GM18861 (cell line): ENCODE results near the gene PPP2R3A.

Experiments
- ATAC-seq: cut with Tn5 transposase; IDR thresholded peaks from one replicate; pipeline ENCODE4 v1.9.1; 2021; ENCODE audit not compliant: unreplicated experiment

PPP2R3A gene

DNA sequence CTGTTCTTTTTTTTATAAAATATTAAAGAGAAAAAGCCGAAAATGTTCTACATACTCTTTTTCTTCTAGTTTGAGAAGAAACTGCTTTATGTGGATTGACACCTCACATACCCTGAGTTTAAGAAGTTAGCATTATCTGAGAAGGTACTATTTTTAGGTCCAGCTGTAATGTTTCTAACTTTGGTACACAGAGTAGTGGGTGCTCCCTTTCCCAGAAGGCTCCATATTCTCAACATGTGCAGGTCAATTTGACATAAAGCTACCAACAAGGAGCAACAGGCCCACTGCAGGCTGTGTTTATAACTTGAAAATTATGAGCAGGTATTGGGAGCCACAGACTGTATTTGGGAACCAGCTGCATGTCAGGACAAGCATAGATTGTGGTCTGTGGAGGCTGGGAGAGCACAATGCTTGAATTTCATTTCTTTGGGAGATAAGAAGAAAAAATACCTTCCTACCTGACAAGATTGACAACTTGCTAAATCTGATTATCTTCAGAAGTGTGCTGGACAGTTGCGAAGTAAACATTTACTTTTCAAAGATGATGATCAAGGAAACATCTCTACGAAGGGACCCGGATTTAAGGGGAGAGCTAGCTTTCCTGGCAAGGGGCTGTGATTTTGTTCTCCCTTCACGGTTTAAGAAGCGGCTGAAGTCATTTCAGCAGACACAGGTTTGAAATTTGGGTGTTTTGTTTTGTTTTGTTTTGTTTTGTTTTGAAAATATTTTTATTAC lies 57.2 kb downstream of the PPP2R3A start:
- no peak for ATAC-seq

DNA sequence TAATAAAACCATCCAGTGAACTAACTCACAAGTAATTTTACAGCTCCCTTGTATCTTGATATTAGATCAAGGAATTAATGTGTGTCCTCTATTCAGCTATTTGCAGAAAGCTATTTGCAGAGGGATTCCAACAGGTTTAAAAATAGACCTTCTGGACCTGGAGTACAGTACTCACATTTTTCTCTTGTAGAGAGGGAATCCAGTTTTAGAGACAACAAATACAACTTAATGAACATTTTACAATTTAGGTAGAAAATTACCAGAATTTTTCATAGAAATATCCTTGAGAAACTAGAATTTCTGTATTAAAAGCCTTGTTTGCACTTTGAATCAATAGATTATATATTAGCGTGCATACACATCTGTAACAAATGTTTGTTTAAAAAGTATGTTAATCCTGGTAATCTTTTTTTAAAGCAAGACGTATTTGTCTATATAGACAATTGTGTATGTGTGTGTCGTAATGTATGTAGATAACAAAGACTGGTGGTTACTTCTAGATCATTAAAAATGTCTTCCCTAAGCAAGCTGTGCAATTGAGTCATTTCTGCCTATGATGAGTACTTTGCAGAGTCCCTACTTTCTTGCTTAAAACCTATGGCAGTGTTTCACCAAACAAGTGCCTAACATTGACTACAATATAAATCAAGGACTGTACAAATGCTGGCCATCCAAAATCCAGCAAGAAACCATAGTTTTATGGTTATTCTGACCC lies 57.9 kb downstream of the PPP2R3A start:
- ATAC-seq: no peak

DNA sequence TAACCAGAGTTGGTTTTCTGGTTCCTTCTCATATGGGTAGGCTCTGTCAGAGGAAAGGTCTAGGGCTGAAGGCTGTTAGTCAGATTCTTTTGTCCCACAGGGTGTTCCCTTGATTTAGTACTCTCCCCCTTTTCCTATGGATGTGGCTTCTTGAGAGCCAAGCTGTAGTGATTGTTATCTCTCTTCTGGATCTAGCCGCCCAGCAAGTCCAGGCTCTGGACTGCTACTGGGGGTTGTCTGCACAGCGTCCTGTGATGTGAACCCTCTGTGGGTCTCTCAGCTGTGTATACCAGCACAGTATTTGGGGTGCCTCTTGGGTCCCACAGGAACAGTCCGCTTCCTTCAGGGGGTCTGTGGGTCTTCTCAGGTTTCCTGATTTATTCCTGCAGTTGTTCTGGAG lies 70.8 kb downstream of the PPP2R3A start:
- no peak for ATAC-seq

DNA sequence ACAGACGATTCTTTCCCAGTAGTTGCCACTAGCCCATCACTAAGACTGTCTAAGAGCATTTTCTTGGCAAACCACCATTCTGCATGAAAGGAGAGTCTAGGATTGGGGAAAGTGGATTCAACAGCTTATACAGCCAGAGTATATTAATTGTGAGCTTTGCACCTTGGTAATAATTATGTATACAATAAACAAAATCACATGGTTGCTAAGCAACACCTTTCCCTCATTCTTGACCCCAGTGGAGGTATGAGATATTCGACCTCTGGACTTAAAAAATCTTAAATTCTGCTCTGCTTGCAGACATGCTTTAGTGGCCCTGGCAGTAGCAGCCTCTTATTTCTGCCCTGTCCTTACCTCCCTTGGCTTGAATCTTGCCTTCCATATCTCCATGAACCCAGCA lies 73.1 kb downstream of the PPP2R3A start:
- no peak for ATAC-seq

DNA sequence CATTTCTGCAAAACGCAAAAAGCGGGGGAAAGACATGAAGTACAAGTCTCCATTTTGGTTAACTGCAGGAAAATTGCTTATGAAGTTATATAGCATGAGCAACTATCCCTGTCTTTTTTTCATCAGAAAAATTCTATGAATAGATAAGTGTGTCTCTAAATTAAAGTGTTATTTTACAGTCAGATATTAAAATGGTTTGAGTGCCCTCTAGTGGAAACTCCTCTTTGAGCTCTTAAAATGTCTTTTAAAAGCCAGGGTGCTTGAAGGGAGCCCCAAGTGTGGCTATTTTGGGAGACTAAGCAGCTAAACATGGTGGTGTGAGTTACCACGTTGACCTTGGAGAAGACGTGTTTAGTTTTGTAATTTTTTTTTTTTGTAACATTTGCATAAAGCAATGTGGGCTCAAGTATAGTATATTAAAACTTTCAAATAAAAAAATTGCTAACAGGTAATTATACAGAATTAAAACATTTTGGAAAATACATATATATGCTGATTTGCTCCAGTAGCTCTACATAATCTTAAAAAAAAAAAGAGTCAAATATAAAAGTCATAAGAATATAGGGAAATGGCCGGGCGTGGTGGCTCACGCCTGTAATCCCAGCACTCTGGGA lies 77.2 kb downstream of the PPP2R3A start:
- no peak for ATAC-seq

DNA sequence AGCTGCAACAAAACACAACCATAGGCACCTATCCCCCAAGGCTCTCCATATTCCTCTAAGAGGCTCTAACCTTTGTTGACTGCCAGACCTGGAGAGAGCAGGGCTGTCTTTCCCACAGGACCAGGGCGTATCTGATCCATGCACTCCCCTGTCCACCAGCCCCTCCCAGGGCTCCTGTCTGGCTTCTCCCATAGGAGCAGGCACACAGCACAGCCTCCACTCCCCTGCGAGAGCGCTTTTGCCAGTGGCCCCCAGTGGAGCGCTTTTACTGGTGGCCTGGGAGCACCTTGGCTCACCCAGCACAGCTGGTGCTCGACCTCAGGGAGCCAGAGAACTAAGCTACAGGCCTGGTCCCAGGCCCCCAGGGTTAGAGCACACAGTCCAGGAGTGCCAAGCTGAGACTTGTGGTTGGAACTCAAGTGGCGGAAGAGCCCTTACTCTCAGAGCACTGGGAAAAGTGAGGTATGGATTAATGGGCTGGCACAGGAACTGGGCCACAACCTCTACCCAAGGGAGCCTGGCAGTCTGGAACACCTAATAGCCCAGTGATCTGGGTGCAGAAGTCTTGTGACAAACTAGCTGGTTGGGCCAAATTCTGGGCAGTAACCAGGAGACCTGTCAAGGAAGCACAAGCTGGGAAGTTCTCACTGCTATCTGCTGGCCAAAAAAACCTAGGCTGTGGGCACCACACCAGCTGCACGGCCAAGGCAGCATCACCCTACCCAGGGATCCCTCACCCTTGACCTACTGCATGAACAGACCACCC lies 79.6 kb downstream of the PPP2R3A start:
- no peak for ATAC-seq

DNA sequence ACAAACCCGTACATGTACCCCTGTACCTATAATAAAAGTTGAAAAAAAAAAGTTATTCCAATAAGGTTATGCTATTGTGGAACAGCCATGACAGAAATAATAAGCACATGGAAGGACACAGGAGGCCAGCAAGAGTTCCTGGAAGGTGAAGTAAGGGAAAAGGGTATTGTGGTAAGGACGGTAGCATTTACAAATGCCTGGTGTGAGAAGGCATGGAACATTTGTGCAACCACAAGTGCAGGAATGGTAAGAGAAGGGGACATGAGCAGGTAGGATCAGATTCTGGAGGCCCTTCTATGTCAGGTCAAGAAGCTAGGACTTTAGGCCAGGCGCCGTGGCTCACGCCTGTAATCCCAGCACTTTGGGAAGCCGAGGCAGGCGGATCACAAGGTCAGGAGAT lies 82.5 kb downstream of the PPP2R3A start:
- ATAC-seq: no peak

DNA sequence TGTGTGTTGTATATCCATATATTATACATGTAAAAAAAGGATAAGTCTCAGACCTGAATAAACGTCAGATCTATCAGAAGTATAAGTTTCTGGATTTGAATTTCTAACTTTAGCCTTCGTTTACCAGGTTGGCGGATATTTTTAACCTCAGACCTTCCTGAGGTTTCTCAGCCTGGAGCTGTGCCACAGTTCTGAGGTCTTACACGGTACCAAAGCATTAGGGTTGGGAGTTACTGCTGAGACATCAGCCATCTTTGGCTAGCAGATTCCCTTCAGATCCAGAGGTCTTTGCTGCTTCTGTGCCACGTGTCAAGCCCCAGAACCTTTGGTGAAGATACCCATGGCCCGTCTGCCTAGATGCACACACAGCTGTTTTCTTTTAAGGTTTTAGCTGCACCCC lies 84.7 kb downstream of the PPP2R3A start:
- ATAC-seq: no peak

DNA sequence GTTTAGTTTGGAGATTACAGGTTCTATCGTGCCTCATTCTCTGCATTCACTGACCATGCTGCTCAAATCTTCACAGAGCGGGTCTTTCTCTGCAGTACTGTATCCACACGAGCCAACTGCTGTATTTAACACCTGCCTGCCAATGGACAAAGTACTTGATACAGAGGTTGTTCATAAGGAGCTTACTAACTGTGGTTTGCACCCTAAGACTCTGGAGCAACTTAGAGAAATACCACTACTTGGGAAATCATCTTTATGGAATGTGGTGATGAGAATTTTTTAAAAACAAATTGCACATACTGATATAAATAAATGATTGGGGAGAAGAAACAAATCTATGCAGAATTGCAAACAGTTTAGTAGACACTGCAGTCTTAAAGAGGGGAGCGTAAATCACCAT lies 90.0 kb downstream of the PPP2R3A start:
- no peak for ATAC-seq

DNA sequence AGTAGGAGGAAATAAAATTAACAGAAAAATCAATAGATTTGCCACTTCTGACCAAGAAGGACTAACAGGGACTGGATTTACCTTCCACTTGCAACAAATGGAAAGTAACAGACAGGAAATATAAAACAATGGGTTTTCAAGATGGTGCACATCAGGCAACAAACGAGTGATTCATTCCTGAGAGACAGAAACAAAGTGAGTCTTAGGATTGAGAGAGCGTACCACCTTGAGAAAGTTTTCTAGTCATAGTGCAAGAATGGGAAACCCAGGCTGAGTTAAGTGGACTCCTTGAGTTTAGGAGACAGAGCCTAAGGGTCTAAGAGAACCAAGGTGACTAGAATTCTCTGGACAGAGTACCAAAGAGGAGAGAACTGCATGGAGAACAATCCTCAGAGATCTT lies 101.7 kb downstream of the PPP2R3A start:
- no peak for ATAC-seq

DNA sequence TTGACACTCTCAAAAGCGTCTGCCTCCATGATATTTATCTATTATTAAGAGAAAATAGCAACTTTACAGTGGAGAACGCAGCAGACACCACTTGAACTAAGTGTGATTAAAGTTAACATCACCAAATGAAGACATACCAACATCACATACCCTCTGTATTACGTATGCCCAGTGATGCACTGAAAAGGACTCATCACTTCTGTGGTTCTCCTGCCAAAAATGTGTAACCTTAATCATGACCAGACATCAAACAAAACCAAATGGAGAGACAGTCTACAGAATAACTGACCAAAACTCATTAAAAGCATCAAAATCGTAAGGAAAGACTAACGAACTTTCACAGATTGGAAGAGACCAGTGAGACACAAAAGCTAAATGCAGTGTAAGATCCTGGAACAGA lies 103.2 kb downstream of the PPP2R3A start:
- ATAC-seq: no peak

DNA sequence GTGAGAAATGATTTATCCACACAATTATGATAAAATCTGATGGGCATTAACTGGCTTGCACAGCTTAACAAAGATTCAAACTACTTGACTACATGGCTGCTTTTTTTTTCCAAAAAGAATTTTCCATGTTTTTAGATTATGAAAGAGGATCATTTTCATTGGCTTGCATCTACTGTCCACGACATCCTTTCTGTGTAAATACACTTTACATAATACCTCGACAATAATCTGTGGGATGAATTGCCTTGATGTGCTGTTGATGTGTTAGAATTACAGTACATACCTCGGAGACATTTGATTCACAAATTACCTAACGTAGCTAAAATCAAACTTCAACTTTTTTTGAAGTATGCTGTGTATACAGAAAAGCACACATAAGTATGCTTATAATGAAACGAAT lies 104.4 kb downstream of the PPP2R3A start:
- ATAC-seq: no peak

DNA sequence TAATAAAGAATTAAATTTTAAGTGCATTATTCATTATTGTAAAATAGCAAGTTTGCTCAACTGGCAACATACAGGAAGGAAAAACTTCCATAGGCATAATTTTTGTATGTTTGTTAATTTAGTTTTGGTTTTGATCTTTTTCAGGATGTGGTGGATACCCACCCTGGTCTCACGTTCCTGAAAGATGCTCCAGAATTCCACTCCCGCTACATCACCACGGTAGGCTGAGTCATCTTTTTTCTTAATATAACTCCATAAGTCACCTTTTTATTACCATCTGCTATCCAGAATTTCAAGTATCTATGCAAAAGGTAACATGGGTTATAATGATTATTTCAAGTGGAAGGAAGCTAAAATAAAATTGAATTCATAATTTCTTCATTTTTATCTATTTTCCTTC lies 104.8 kb downstream of the PPP2R3A start:
- ATAC-seq: no peak

DNA sequence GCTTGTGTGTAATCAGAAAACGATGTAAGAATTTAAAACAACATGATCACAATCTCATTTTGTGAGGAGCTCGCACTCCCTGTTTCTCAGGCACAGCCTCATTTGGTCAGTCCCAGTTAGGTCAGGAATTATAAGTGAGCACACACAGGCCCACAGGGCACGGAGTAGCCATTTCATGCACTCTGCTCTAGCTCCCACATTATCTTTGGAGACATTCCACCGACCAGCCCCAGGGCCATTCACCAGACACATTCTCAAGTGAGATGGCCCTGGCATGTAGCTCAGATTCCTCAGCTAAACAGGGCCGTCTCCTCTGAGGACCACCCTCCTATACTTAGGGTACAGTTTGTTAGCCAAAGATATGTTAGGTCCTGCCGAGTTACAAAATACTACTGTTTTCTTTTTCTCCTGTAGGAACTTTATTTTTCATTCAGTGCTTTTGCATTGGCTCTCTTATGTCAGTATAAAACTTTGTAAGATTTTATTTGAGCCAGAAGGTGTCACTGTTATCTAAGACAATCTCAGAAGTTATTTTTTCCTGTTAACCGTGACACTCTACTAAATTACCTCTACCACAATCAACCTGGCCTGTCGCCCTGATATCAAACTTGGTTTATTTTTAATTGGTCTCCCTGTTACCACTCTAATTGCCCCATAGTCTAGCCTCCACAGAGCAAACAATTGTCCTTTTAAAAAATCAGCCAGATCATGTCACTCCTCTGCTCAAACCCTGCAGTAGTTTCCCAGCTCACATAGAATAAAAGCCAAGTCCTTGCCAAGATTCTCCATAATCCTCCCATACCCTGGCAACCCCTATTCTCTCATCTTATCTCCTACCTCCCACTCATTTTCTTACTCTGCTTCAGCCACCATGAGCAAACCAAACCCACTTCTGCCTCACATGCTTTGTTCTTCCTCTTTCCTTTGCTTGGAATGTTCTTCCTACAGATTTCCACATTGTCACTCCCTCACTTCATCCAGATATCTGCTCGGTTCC lies 105.7 kb downstream of the PPP2R3A start:
- no peak for ATAC-seq

DNA sequence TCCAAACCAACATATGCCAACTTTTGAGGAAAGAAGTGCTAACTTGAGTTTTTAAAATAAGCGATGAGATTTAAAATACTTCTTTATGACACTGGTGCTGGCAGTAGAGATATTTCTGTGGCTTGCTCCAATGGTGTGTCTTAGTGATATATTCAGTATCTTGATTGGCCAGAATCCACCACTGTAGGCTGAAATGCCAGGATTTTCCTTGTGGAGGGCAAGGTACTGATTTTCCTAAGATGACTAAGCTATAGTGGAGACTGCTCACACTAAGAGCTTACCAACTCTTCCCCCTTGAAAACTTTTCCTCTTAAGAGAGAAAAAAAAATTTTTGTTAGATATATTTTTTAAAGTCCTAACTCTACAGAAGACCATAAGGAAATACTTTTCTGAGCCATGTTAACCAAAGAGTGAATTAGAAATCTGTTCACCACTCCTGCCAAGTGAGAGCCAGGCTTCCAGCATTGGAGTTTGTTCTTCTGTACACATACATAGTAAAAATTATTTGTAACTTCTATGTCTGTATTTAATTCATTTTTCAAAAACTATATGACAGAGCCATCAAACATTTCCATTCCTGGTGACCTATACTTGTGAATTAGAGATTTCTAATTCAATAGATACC lies 109.1 kb downstream of the PPP2R3A start:
- ATAC-seq: no peak

DNA sequence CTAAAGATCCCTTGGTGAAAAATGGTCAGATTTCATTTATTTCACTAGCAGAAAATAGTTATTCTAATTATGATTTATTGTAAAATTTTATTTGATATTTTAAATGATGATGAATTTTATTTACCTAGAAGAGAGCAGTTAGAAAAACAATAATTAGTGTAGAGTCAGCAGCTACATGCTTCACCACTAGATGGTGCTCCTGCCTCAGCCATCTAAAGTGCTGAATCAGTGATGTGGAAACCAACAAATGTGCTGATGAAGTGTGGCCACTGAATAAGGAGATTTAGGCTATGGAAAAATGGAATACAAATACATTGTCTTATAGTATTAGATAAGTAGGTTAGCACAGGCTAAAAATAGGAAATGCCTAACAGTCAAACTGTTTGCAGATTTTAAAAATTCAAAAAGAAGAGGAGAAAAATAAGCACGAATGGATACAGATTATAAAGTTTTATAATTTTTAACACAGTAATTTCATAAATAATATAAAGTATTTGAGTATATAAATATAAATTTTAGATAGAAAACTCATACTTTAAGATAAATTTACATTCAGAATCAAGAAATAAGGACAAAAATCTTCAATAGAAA lies 109.8 kb downstream of the PPP2R3A start:
- no peak for ATAC-seq

DNA sequence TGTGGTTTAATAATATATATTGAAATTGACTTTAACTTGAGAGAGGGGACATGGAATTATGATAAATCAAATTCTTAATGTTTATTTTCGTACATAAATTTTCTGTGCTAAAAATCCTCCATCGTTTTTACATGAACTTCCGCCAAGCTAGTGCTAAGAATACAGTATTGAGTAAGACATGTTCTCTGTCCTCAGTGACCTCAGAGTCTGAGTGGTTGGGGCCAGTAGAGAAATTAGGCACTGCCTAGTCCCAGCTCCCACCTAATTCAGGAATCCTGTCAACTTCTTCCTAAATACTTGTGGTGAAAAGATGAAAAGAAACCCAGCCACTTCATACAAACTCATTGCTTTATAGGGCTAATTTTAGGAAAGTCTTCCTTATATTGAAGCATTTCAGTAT lies 110.3 kb downstream of the PPP2R3A start:
- ATAC-seq: no peak

DNA sequence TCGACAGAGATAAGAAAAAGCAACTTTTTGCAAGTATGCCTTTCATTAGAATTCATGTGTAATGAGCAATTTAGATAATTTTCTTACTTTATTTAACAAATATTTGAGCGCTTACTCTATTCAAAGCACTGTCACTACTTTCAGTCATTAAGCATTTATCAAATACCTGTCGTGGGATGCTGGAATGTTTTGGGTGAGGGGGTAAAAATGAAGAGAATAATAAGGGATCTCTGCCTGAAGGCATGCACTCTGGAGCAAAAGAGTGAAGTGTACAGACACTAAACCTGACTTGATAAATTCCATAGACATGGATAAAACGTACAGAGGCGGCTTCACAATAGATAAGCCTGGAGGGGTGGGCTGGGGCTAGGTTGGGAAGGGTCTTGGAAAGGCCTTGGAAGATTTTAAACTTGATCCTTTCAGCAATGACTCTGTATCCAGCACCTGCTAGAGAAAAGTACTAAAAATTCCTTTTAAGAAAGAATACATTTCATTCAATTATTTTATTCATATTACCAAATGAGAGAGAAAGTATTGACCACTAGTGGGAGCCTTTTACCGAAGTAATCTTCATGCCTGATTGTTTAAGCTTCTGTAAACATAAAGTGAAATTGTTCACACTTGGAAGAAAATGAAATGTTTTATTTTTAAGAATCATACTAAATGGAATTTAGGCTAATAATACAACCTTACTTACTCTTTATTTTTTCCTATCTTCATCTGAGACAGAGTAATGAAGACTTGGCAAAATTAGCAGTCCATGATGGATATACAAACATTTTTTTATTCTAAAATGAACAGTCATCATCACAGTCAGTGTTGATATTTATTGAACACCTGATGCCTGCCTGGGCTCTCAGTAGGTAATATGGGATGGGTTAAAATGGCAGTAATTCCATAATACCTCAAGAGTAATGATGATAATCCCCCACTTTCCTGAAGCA lies 113.2 kb downstream of the PPP2R3A start:
- ATAC-seq: no peak
